Coronary artery (tissue), 2 donors: ENCODE results near the gene CA4.

Source experiments
- DNase-seq: peaks from one replicate; pipeline ENCODE4 v3.0.0-alpha.2; 2017; ENCODE audit warnings: low spot score
- H3K27ac ChIP-seq, 2 donors: fragments of 200-600 bp; sonication (generic); one replicate each; pipeline ENCODE4 v1.5.1; 2016 to 2019
- H3K4me3 ChIP-seq: fragments of 200-600 bp; sonication (generic); 2 replicates; pipeline ENCODE4 v1.5.1; 2016; ENCODE audit warnings: mild to moderate bottlenecking, moderate library complexity
- CTCF ChIP-seq: fragments of 200-600 bp; sonication (generic); IDR thresholded peaks from one replicate; pipeline ENCODE4 v1.5.1; 2019; ENCODE audit warnings: antibody characterized with exemption

CA4 gene

GRCh38 chr17:60137731-60138130 lies 12.0 kb upstream of the CA4 start:
- no peak overlapping the region for H3K27ac ChIP-seq
- no peak for TF ChIP-seq CTCF
- no peak overlapping the region for H3K4me3 ChIP-seq
- no peak for DNase-seq

- TF ChIP-seq CTCF: no peak
- DNase-seq: no peak
- no peak overlapping the region for H3K27ac ChIP-seq
- peak overlapping the region; percentile 51 for H3K4me3 ChIP-seq
Observed at GRCh38 chr17:60138769-60139437, 10.9 kb upstream of the CA4 start.

DNA sequence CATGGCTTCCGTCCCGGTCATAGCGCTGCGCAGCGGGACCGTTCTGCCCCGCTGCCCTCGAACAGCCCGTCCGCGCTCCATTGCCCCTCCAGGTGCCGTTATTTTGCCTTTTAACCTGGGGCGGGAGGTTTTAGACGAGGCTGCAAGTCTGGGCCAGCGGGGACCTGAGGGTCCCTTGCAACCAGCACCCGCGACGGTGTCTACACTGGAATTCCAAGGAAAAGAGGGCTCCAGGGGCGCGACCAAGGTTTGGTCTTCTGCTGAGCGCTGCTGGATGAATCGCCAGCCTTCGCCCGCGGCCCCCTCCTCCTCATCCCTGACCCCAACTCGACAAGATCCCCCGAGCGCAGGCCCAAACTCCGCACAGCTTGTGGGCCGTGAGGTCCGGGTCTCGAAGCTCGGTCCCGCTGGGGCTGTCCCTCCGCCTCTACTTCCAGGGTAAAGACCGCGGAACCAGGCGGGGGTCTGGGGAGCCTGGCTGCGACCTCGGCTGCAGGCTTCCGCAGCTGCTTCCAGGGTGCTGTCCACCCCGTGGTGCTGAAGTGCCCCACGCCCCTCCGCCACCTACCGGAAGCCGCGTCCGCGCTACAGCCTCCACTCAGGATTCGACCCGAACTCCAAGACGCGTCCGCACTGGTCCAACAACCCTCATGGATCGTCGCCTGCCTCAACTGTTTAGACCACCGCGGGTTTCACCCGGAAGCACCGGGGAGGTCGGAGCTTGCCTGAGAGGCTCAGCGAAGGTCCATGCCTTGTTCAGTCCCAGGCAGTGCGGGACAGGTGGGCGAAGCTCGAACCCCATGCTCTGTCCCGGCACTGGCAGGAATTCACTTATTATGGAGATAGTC lies 10.1 kb upstream of the CA4 start:
- Histone ChIP-seq H3K4me3 (peak overlapping the region; percentile 51), H3K27ac (no peak overlapping the region)
- DNase-seq: no peak
- no peak for TF ChIP-seq CTCF

DNA sequence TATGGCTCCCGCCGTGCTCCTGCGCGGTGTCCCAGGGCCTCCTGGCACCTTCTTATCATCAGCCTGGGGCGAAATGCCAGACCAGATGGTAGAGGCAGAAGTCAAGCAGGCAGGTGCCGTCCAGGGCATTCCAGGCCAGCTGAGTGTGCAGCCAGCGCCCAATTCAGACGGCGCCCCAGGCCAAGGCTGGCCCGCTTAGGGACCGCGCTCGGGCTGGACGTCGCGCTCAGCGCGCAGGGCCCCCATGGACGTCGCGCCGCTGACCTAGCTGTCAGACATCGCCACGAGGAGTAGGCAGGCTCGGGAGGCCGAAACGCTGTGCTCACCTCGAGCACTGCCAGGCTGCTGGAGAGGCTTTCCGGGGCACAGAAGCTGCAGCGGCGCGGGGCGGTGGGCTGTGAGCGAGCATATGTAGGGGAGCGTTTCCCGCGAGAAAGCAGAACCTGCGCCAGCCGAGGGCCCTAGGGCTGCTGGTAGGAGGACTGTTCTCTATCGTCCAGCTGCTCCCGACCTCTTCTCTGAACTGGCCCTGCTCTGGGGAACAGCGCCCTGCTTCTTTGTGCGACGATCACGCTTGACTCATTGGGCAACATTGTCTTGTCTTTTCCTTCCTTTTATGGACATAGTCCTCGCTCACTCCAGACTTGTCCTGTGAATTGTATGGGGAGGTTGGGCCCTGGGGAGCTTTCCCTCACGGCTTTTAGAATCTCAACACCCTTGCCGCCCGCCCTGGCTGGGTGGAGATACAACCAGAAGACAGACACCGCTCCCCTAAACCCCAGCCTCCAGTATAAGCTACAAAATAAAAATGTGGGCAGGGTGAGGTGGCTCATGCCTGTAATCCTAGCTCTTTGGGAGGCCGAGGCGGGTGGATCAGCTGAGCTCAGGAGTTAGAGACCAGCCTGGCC lies 8.4 kb upstream of the CA4 start:
- peak overlapping the region; percentile 45 for H3K4me3 ChIP-seq

DNA sequence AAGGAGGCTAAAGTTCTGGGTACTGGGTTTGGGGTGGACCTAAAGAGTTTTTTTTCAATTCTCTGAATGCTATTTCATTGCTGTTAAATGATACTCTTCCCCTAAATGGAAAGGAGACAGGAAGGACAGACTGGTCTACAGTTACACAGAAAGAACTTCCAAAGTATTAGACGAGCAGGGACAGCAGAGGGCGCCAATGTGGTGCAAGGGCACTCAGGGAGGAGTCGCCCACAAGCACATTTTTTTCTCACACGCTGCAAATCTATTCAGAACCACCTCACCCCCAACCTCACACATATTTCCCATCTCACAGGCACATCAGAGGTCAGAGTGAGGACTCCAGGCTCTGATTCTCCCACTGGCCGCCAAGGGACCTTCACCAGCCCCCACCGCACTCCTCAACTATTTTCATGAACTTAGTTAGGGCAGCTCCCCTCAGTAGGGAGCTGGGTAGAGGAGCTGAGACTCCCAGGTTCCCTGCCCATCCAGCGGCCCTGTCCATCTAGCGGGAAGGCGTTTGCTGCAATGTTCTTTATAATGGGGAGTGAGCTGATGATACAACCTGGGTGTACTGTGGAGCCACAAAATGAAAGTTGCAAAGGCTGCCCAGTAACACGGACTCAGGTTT lies 6.8 kb upstream of the CA4 start:
- no peak for DNase-seq
- Histone ChIP-seq H3K27ac (no peak overlapping the region), H3K4me3 (peak overlapping the region; percentile 41)
- TF ChIP-seq CTCF: peak; percentile 36

More for the DNA sequence above, 8.4 kb upstream of the CA4 start:
- H3K27ac ChIP-seq: no peak overlapping the region
- no peak for TF ChIP-seq CTCF
- DNase-seq: no peak

- DNase-seq: no peak
- TF ChIP-seq CTCF: no peak
- no peak overlapping the region for H3K27ac ChIP-seq
Observed at GRCh38 chr17:60145006-60145935, 4.5 kb upstream of the CA4 start.

More at GRCh38 chr17:60145006-60145935, 4.5 kb upstream of the CA4 start:
- no peak overlapping the region for H3K4me3 ChIP-seq
